SK-N-MC (cell line): ENCODE data around the gene PLA2G2D.

Experiments used
- DNase-seq: peaks from one replicate; pipeline ENCODE4 v3.0.0-alpha.2; 2011; ENCODE audit warnings: low read depth, low spot score
- H3K27ac ChIP-seq: fragments of 200-600 bp; sonication (generic); 2 replicates; pipeline ENCODE4 v1.5.1; 2016; ENCODE audit warnings: mixed run types
- H3K36me3 ChIP-seq: fragments of 200-600 bp; sonication (generic); 2 replicates; pipeline ENCODE4 v1.6.1; 2017; ENCODE audit warnings: antibody characterized with exemption, low read length, mixed read lengths; ENCODE audit not compliant: insufficient read depth
- H3K4me3 ChIP-seq: fragments of 200-600 bp; sonication (generic); 2 replicates; pipeline ENCODE4 v1.5.1; 2016
- H3K9ac ChIP-seq: fragments of 200-600 bp; sonication (generic); 2 replicates; pipeline ENCODE4 v1.8.0; 2017; ENCODE audit warnings: mixed run types, mixed read lengths; ENCODE audit not compliant: insufficient read length
- H3K9me3 ChIP-seq: fragments of 200-600 bp; sonication (generic); 2 replicates; pipeline ENCODE4 v1.6.1; 2017; ENCODE audit warnings: low read depth, mild to moderate bottlenecking, antibody characterized with exemption, low read length, moderate library complexity, mixed read lengths
- EZH2 ChIP-seq: fragments of 200-600 bp; sonication (generic); IDR thresholded peaks from one replicate; pipeline ENCODE4 v1.6.1; 2017; ENCODE audit warnings: antibody characterized with exemption
- FOXP2 ChIP-seq: optimal IDR thresholded peaks from 2 replicates; pipeline ENCODE3; 2011; ENCODE audit warnings: mild to moderate bottlenecking, moderate library complexity; ENCODE audit not compliant: insufficient read depth; ENCODE audit errors: extremely low read length, control extremely low read depth
- POLR2AphosphoS5 ChIP-seq: IDR thresholded peaks from 2 replicates; pipeline ENCODE4 v1.6.1; 2012; ENCODE audit warnings: mild to moderate bottlenecking, low read depth, low read length, borderline replicate concordance

PLA2G2D gene

DNA sequence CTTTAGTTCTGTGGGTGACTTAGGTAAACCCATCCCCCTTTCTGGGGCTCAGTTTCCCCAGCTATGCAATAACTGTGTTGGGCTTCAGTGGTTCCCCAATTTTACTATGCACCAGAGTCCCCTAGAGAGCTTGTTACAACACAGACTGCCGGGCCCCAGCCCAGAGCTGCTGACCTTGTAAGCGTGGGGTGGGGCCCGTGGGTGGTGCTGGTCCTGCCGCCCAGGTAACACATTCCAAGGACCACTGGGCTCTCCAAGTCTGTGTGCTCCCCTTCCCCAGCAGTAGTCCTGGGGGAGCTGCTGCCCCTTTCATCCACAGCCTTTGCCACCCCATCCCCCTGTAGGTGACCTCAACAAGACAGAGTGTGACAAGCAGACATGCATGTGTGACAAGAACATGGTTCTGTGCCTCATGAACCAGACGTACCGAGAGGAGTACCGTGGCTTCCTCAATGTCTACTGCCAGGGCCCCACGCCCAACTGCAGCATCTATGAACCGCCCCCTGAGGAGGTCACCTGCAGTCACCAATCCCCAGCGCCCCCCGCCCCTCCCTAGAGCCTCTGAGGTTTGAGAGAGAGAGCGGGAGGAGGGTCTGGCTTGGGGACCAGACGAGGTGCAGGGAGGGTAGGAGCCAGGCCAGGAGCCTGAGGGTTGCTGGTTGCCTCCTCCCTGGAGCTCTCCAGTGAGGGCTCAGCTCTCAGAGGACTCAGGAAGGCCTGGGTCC lies 28.7 kb upstream of the PLA2G2D start:
- H3K36me3 ChIP-seq: no peaks in the 10 kb centered on the region
- DNase-seq: no peak
- no peak overlapping the region for H3K4me3 ChIP-seq
- no peak for TF ChIP-seq FOXP2
- TF ChIP-seq EZH2: no peak
- TF ChIP-seq POLR2AphosphoS5: no peak
- H3K27ac ChIP-seq: no peak overlapping the region
- no peak overlapping the region for H3K9ac ChIP-seq
- H3K9me3 ChIP-seq: no peaks in the 10 kb centered on the region

DNA sequence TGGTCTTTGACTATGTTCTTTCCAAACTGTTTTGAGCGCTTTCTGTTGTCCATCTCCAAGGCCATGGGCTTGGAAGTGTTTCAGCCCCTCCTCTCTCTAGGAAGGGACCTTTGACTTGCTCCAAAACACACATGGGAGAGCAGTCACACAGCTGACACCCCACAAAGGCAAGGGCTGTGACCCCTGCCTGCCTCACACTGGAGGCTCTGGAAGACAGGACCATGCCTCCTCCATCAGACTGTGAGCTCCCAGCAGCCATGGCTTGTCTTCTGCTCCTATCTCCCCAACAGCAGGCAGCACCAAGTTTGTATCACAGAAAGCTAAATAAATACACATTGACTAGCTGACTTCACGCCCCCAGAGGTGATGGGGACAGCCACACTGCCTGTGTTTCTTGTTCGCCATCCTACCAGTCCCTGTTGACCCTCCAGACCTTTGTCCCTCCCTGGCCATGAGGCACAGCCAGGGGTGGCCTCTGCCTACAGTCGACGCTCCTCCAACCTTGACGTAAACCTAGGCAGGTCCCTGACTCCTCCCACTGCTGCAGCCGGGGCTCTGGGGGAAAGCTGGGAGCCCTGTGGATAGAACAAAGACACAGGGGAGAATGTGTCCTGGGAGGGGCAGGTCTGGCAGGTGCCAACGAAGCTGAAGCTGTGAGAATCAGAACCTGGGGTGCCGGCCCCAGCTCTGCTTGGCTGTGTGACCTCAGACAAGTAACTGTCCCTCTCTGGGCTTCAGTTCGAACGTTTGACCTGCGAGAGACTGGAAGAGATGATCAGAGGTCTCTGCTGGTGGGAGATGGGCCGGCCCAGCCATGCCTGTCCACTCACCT lies 24.6 kb upstream of the PLA2G2D start:
- no peaks in the 10 kb centered on the region for H3K36me3 ChIP-seq
- no peak for TF ChIP-seq FOXP2
- no peak for TF ChIP-seq POLR2AphosphoS5
- no peak for TF ChIP-seq EZH2
- H3K4me3 ChIP-seq: no peak overlapping the region
- no peak overlapping the region for H3K9ac ChIP-seq
- no peak overlapping the region for H3K27ac ChIP-seq
- DNase-seq: no peak
- H3K9me3 ChIP-seq: no peaks in the 10 kb centered on the region

GRCh38 chr1:20143318-20143717 lies 24.0 kb upstream of the PLA2G2D start:
- no peak overlapping the region for H3K27ac ChIP-seq
- no peaks in the 10 kb centered on the region for H3K9me3 ChIP-seq
- no peak overlapping the region for H3K9ac ChIP-seq
- no peaks in the 10 kb centered on the region for H3K36me3 ChIP-seq
- no peak for DNase-seq
- TF ChIP-seq EZH2: no peak
- TF ChIP-seq FOXP2: no peak
- TF ChIP-seq POLR2AphosphoS5: no peak
- H3K4me3 ChIP-seq: no peak overlapping the region

GRCh38 chr1:20142001-20142710 lies 22.8 kb upstream of the PLA2G2D start:
- TF ChIP-seq POLR2AphosphoS5 (no peak), FOXP2 (no peak), EZH2 (no peak)

DNA sequence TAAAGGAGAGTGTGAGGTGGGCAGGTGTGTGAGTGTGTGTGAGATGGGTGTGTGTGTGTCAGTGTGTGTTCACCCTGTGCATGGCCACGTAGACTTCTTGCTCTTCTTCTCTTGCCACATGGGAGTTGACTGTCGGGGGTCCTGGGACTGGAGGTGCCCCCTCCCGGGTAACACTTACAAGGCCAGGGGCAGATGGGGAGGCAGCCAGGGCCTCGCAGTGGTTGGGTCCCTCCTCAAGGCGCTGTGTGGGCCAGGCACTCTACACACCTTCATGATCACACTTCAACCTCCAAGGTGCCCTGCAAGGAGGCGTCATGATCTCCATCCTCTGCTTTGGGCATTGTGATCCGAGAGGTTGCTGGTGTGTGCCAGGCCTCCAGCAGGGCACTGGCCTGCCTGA lies 22.1 kb upstream of the PLA2G2D start:
- Histone ChIP-seq H3K4me3 (no peak overlapping the region), H3K27ac (no peak overlapping the region), H3K9me3 (no peaks in the 10 kb centered on the region), H3K36me3 (no peaks in the 10 kb centered on the region), H3K9ac (no peak overlapping the region)
- no peak for DNase-seq
- TF ChIP-seq EZH2: no peak

More at GRCh38 chr1:20142001-20142710, 22.8 kb upstream of the PLA2G2D start:
- no peak overlapping the region for H3K27ac ChIP-seq
- H3K9me3 ChIP-seq: no peaks in the 10 kb centered on the region
- H3K9ac ChIP-seq: no peak overlapping the region
- H3K4me3 ChIP-seq: no peak overlapping the region
- H3K36me3 ChIP-seq: no peaks in the 10 kb centered on the region
- DNase-seq: no peak

DNA sequence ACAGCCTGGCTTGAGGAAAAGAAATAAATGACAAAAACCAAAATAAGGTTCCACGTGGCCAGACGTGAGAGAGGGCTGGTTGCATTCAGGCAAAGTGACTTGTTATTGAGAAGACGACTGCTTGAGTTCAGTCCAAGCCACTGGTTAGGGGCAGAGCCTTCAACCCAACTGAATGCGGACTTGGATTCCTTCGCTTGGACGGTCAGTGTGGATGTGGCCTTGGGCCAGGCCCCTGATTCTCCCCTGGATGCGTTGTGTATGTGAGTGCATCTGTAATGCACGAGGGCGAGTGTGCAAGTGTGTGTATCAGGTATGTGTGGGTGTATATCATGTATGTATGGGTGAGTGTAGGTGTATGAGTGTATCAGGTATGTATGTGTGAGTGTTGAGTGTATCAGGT lies 21.7 kb upstream of the PLA2G2D start:
- Histone ChIP-seq H3K4me3 (no peak overlapping the region), H3K9me3 (no peaks in the 10 kb centered on the region), H3K36me3 (no peaks in the 10 kb centered on the region), H3K27ac (no peak overlapping the region), H3K9ac (no peak overlapping the region)
- TF ChIP-seq FOXP2 (no peak), EZH2 (no peak), POLR2AphosphoS5 (no peak)
- DNase-seq: no peak

DNA sequence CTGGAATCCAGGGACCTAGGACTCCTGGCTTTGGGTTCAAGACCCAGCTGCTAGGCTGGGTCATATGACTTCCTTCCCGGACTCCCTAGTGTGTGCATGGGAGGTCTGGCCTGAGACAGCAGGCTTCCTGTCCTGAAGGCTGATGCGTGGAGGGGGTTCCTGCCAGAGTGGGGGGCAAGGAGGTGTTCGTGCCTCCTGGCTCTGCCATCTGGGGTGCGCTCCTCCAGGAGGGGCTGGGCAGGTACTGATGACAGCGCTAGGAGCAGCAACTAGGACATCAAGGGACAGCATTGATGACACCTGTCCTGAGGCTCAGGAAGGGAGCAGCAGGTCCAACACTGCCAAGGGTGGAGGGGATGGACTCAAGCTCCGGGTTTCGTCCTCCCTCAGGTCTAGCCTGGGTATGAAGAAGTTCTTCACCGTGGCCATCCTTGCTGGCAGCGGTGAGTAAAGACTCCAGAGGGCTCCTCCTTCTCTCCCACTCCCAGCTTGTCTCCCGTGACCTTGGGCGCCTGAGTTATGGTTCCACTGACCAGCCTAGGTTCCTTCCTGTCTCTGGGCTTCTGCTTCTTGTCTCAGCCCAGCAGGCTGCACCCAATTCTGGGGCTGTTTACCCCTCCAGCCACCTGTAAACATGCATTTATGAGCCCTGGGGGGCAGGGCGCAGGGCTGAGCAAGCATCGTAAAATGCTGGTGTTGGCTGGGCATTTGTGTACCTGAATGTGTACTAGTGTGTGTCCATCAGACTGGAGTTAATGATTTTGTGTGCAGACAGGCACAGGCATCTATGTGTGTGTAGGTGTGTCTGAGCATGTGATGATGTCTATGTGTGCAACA lies 20.7 kb upstream of the PLA2G2D start:
- DNase-seq: no peak
- H3K9ac ChIP-seq: no peak overlapping the region
- H3K36me3 ChIP-seq: no peaks in the 10 kb centered on the region
- H3K4me3 ChIP-seq: no peak overlapping the region
- no peak overlapping the region for H3K27ac ChIP-seq
- H3K9me3 ChIP-seq: no peaks in the 10 kb centered on the region
- TF ChIP-seq EZH2: no peak
- TF ChIP-seq FOXP2: no peak
- TF ChIP-seq POLR2AphosphoS5: no peak
